HepG2 (cell line): ENCODE measurements around the gene UNC5B. TPM values are rescaled to one million over a fixed set of nuclear protein-coding genes. Genes with fewer than 3 reads are reported as not detected.

Source experiments
- CBX2 ChIP-seq, 2 experiments: fragments of 200-600 bp in 1 of 2; sonication (generic); formaldehyde crosslinking in 1 of 2; IDR thresholded peaks; 2 replicates each; pipeline versions ENCODE4 v1.7.0 to v1.8.1; 2018 to 2022; ENCODE audit warnings: low read depth in 2 of 2, low read length in 1 of 2, mild to moderate bottlenecking in 1 of 2, missing genetic modification reagents in 1 of 2
- HNF4A ChIP-seq: sonication (generic); formaldehyde crosslinking; IDR thresholded peaks from 2 replicates; pipeline ENCODE4 v1.4.0; 2020; ENCODE audit warnings: missing genetic modification reagents
- NR2C2 ChIP-seq: sonication (generic); formaldehyde crosslinking; IDR thresholded peaks from 2 replicates; pipeline ENCODE4 v1.4.0; 2020; ENCODE audit warnings: missing genetic modification reagents, mild to moderate bottlenecking, moderate library complexity, borderline replicate concordance
- RFX1 ChIP-seq: fragments of 450-650 bp; IDR thresholded peaks from 2 replicates; pipeline ENCODE4 v1.6.1; 2017
- SKIL ChIP-seq: sonication (generic); formaldehyde crosslinking; IDR thresholded peaks from 2 replicates; pipeline ENCODE4 v1.8.0; 2022; ENCODE audit warnings: missing genetic modification reagents, mild to moderate bottlenecking, moderate library complexity, borderline replicate concordance
- TAF1 ChIP-seq: sonication (generic); formaldehyde crosslinking; IDR thresholded peaks from 2 replicates; pipeline ENCODE4 v1.4.0; 2020; ENCODE audit warnings: missing genetic modification reagents
- TFE3 ChIP-seq: IDR thresholded peaks from 2 replicates; pipeline ENCODE4 v1.6.1; 2016
- ZFP36L1 ChIP-seq: sonication (generic); formaldehyde crosslinking; IDR thresholded peaks from 2 replicates; pipeline ENCODE4 v1.8.0; 2022; ENCODE audit warnings: mild to moderate bottlenecking, missing genetic modification reagents, moderate library complexity
- ZFP37 ChIP-seq: sonication (generic); formaldehyde crosslinking; IDR thresholded peaks from 2 replicates; pipeline ENCODE4 v1.4.0; 2020; ENCODE audit warnings: missing genetic modification reagents, borderline replicate concordance
- ZFY ChIP-seq: sonication (generic); formaldehyde crosslinking; IDR thresholded peaks from 2 replicates; pipeline ENCODE4 v1.4.0; 2020; ENCODE audit warnings: missing genetic modification reagents
- ZNF205 ChIP-seq: IDR thresholded peaks from 2 replicates; pipeline ENCODE4 v1.6.1; 2018; ENCODE audit warnings: missing biosample characterization, missing genetic modification reagents
- ZNF367 ChIP-seq: sonication (generic); formaldehyde crosslinking; IDR thresholded peaks from 2 replicates; pipeline ENCODE4 v1.4.0; 2020; ENCODE audit warnings: missing genetic modification reagents, borderline replicate concordance
- ZNF512B ChIP-seq: sonication (generic); formaldehyde crosslinking; IDR thresholded peaks from 2 replicates; pipeline ENCODE4 v1.5.1; 2020; ENCODE audit warnings: missing genetic modification reagents, mild to moderate bottlenecking, borderline replicate concordance
- ZNF558 ChIP-seq: sonication (generic); formaldehyde crosslinking; IDR thresholded peaks from 2 replicates; pipeline ENCODE4 v1.9.0; 2022; ENCODE audit warnings: mild to moderate bottlenecking, missing genetic modification reagents, borderline replicate concordance
- ZNF652 ChIP-seq: IDR thresholded peaks from 2 replicates; pipeline ENCODE4 v1.6.1; 2016; ENCODE audit warnings: low read depth, borderline replicate concordance
- ZNF660 ChIP-seq: sonication (generic); formaldehyde crosslinking; IDR thresholded peaks from 2 replicates; pipeline ENCODE4 v1.5.1; 2020; ENCODE audit warnings: mild to moderate bottlenecking, low read depth, missing genetic modification reagents, borderline replicate concordance
- ZNF800 ChIP-seq: sonication (generic); formaldehyde crosslinking; IDR thresholded peaks from 2 replicates; pipeline ENCODE4 v1.4.0; 2020; ENCODE audit warnings: missing genetic modification reagents
- ZSCAN20 ChIP-seq: sonication (generic); formaldehyde crosslinking; IDR thresholded peaks from 2 replicates; pipeline ENCODE4 v1.4.0; 2020; ENCODE audit warnings: missing genetic modification reagents, mild to moderate bottlenecking, borderline replicate concordance
- ZZZ3 ChIP-seq: sonication (generic); formaldehyde crosslinking; IDR thresholded peaks from 2 replicates; pipeline ENCODE4 v1.4.0; 2020; ENCODE audit warnings: missing genetic modification reagents, mild to moderate bottlenecking, borderline replicate concordance
- polyA plus RNA-seq, 8 experiments: library from polyadenylated mRNA; depleted of rRNA in 3 of 8; stranded (reverse) in 7 of 8; unstranded in 1 of 8; fragments of >200 nt; fragmentation: Illumina TruSeq in 4 of 8; extraction: Trizol in 4 of 8; gene quantifications; 2 replicates each; pipeline versions ENCODE4 v1.2.1 to v1.2.3, GENCODE V29; 2011 to 2016; ENCODE audit warnings: low read depth in 4 of 8, missing spikeins in 1 of 8, mixed read lengths in 1 of 8; ENCODE audit not compliant: insufficient read depth in 1 of 8
- total RNA-seq, 5 experiments: library from RNA; depleted of rRNA; stranded (reverse); fragments of >200 nt; fragmentation: Illumina TruSeq; extraction: Trizol; gene quantifications; 2 replicates each; pipeline ENCODE4 v1.2.3, GENCODE V29; 2016; ENCODE audit warnings: low read depth in 1 of 5

Gene UNC5B
- total and polyA plus RNA-seq, 2 of the 13 experiments (the other 11 are each of a cell fraction or from before 2014, with no cell fraction given) = 0.07 TPM

- TF ChIP-seq ZNF512B (no peak), SKIL (peak; percentile 95), TFE3 (CRISPR knock-in tag) (peak; percentile 95), NR2C2 (peak; percentile 92), ZNF660 (no peak), ZFY (CRISPR knock-in tag) (peak; percentile 82), ZNF652 (CRISPR knock-in tag) (peak; percentile 38; the same call in 1 of the 2 replicates), RFX1 (no peak), ZNF558 (CRISPR knock-in tag) (no peak), ZNF205 (CRISPR knock-in tag) (peak; percentile 94; the same call in 1 of the 2 replicates), ZFP37 (0 out of 2 replicates have a peak, but pooled peaks have one; percentile 34), ZFP36L1 (CRISPR knock-in tag) (peak; percentile 46; the same call in 1 of the 2 replicates), ZNF800 (CRISPR knock-in tag) (peak; percentile 63; the same call in 1 of the 2 replicates), CBX2 (IDR thresholded peaks at IDR 0.05; ENCODE audit: low read depth, low read length) (no peak), CBX2 (CRISPR knock-in tag; IDR thresholded peaks at IDR 0.05; ENCODE audit: low read depth) (no peak), ZSCAN20 (CRISPR knock-in tag) (no peak), ZZZ3 (peak; percentile 62), HNF4A (CRISPR knock-in tag) (peak; percentile 98), TAF1 (CRISPR knock-in tag) (no peak), ZNF367 (no peak)
Observed at GRCh38 chr10:71339796-71340589, 127.6 kb downstream of the UNC5B start (continued).
